K562 (cell line): ENCODE data around the gene RAD50. TPM values are rescaled to one million over a fixed set of nuclear protein-coding genes. Genes with fewer than 3 reads are reported as not detected.

Experiments used
- ADNP ChIP-seq: fragments of 200-800 bp; sonication (Bioruptor generic); IDR thresholded peaks from 2 replicates; pipeline ENCODE4 v1.6.1; 2016; ENCODE audit warnings: missing genetic modification characterization, missing compliant biosample characterization
- ARID1B ChIP-seq: fragments of 450-650 bp; IDR thresholded peaks from 2 replicates; pipeline ENCODE4 v1.6.1; 2016; ENCODE audit warnings: antibody characterized with exemption, mild to moderate bottlenecking, inconsistent platforms
- ASH1L ChIP-seq: fragments of 450-650 bp; IDR thresholded peaks from 2 replicates; pipeline ENCODE4 v1.6.1; 2018; ENCODE audit warnings: borderline replicate concordance, mild to moderate bottlenecking, low read depth; ENCODE audit not compliant: partially characterized antibody
- ATF4 ChIP-seq: fragments of 450-650 bp; formaldehyde crosslinking; IDR thresholded peaks from 2 replicates; pipeline ENCODE4 v1.4.0; 2022; ENCODE audit warnings: mild to moderate bottlenecking, moderate library complexity
- CBFB ChIP-seq: sonication (generic); formaldehyde crosslinking; IDR thresholded peaks from 2 replicates; pipeline ENCODE4 v1.4.0; 2020; ENCODE audit warnings: mild to moderate bottlenecking, missing genetic modification reagents
- CBX3 ChIP-seq, 2 experiments: IDR thresholded peaks; 1 replicate in 1 of 2; 2 replicates in 1 of 2; pipeline ENCODE4 v1.6.1; 2012; ENCODE audit warnings: inconsistent platforms in 2 of 2, low read length in 2 of 2, borderline replicate concordance in 1 of 2, control low read depth in 1 of 2
- CCNT2 ChIP-seq: IDR thresholded peaks from 2 replicates; pipeline ENCODE4 v1.6.1; 2011; ENCODE audit warnings: borderline replicate concordance, low read depth, mild to moderate bottlenecking, moderate library complexity, mixed read lengths, low read length; ENCODE audit not compliant: insufficient read length; ENCODE audit errors: extremely low read depth
- CHD4 ChIP-seq: fragments of 200-600 bp; sonication (generic); IDR thresholded peaks from 3 replicates; pipeline ENCODE4 v1.6.1; 2012; ENCODE audit warnings: low read depth, mild to moderate bottlenecking, mixed read lengths, low read length, inconsistent platforms; ENCODE audit not compliant: insufficient read depth, insufficient replicate concordance, poor library complexity, severe bottlenecking
- DNMT1 ChIP-seq: fragments of 450-650 bp; IDR thresholded peaks from 2 replicates; pipeline ENCODE4 v1.6.1; 2016; ENCODE audit warnings: antibody characterized with exemption, mild to moderate bottlenecking
- EP300 ChIP-seq: IDR thresholded peaks from 2 replicates; pipeline ENCODE4 v1.6.1; 2012; ENCODE audit warnings: low read length, improper control_type of control experiment
- FIP1L1 ChIP-seq: fragments of 200-400 bp; formaldehyde crosslinking; IDR thresholded peaks from 2 replicates; pipeline ENCODE4 v1.6.1; 2018; ENCODE audit warnings: mild to moderate bottlenecking, low read depth, low read length; ENCODE audit not compliant: poor library complexity, severe bottlenecking
- FOXK1 ChIP-seq: sonication (generic); formaldehyde crosslinking; IDR thresholded peaks from 2 replicates; pipeline ENCODE4 v1.8.0; 2022; ENCODE audit warnings: missing genetic modification reagents, mild to moderate bottlenecking, borderline replicate concordance
- HDAC6 ChIP-seq: IDR thresholded peaks from 2 replicates; pipeline ENCODE4 v1.6.1; 2012; ENCODE audit warnings: low read depth, mild to moderate bottlenecking, control low read depth, inconsistent platforms, low read length, moderate library complexity
- HEY1 ChIP-seq: fragments of 250-450 bp; sonication (Bioruptor Pico); IDR thresholded peaks from 2 replicates; pipeline ENCODE4 v1.5.0; 2020; ENCODE audit warnings: mild to moderate bottlenecking, moderate library complexity, borderline replicate concordance
- HMG20B ChIP-seq: fragments of 250-450 bp; sonication (Bioruptor Pico); IDR thresholded peaks from 2 replicates; pipeline ENCODE4 v1.5.0; 2021; ENCODE audit warnings: mild to moderate bottlenecking
- HOXB6 ChIP-seq: fragments of 250-450 bp; sonication (Bioruptor Pico); IDR thresholded peaks from 2 replicates; pipeline ENCODE4 v1.5.1; 2022; ENCODE audit warnings: mild to moderate bottlenecking, borderline replicate concordance
- MEIS2 ChIP-seq: fragments of 450-650 bp; IDR thresholded peaks from 2 replicates; pipeline ENCODE4 v1.6.1; 2014; ENCODE audit warnings: mild to moderate bottlenecking; ENCODE audit not compliant: partially characterized antibody
- NBN ChIP-seq: fragments of 450-650 bp; IDR thresholded peaks from 2 replicates; pipeline ENCODE4 v1.6.1; 2016; ENCODE audit warnings: low read depth, mild to moderate bottlenecking
- NCOA4 ChIP-seq: fragments of 450-650 bp; IDR thresholded peaks from 2 replicates; pipeline ENCODE4 v1.6.1; 2018; ENCODE audit warnings: mild to moderate bottlenecking; ENCODE audit not compliant: partially characterized antibody
- PPARD ChIP-seq: fragments of 250-450 bp; sonication (Bioruptor Pico); IDR thresholded peaks from 2 replicates; pipeline ENCODE4 v1.8.0; 2022; ENCODE audit warnings: inconsistent platforms, mild to moderate bottlenecking, moderate library complexity
- SAFB2 ChIP-seq: fragments of 200-400 bp; formaldehyde crosslinking; IDR thresholded peaks from 2 replicates; pipeline ENCODE4 v1.6.1; 2018; ENCODE audit warnings: borderline replicate concordance, low read length, low read depth, moderate library complexity; ENCODE audit not compliant: severe bottlenecking
- SNRNP70 ChIP-seq: fragments of 200-400 bp; formaldehyde crosslinking; optimal IDR thresholded peaks from 2 replicates; pipeline ENCODE3; 2017; ENCODE audit warnings: low read depth, low read length
- SRSF7 ChIP-seq: fragments of 200-400 bp; formaldehyde crosslinking; optimal IDR thresholded peaks from 2 replicates; pipeline ENCODE3; 2017; ENCODE audit warnings: mild to moderate bottlenecking, low read depth, low read length
- STAT5A ChIP-seq: IDR thresholded peaks from 2 replicates; pipeline ENCODE4 v1.6.1; 2012; ENCODE audit warnings: low read length, inconsistent platforms, borderline replicate concordance
- ZNF143 ChIP-seq: sonication (generic); formaldehyde crosslinking; IDR thresholded peaks from 2 replicates; pipeline ENCODE4 v1.9.0; 2022; ENCODE audit warnings: mild to moderate bottlenecking, missing genetic modification reagents
- ZNF324 ChIP-seq: fragments of 250-450 bp; sonication (Bioruptor Pico); IDR thresholded peaks from 2 replicates; pipeline ENCODE4 v1.4.0; 2020; ENCODE audit warnings: mild to moderate bottlenecking
- ZNF644 ChIP-seq: fragments of 200-800 bp; sonication (Bioruptor generic); IDR thresholded peaks from 2 replicates; pipeline ENCODE4 v1.6.1; 2016; ENCODE audit warnings: low read depth, missing genetic modification characterization, missing compliant biosample characterization
- ZNF707 ChIP-seq: fragments of 250-450 bp; sonication (Bioruptor Pico); conservative IDR thresholded peaks from 2 replicates; pipeline ENCODE4 v1.8.0; 2022; ENCODE audit warnings: inconsistent platforms, mild to moderate bottlenecking, moderate library complexity
- polyA plus RNA-seq, 8 experiments: library from polyadenylated mRNA; depleted of rRNA in 4 of 8; stranded (reverse) in 5 of 8; unstranded in 3 of 8; fragments of >200 nt; fragmentation: Nextera tagmentation in 2 of 8; fragmentation: Illumina TruSeq in 1 of 8; extraction: Ambion mirVana in 2 of 8; extraction: Trizol in 1 of 8; gene quantifications; 2 replicates each; pipeline versions ENCODE4 v1.2.1 to v1.2.3, GENCODE V29; 2011 to 2014; ENCODE audit warnings: inconsistent platforms in 1 of 8, missing spikeins in 1 of 8
- total RNA-seq, 7 experiments: library from RNA; depleted of rRNA in 6 of 7; stranded (reverse); fragments of >200 nt in 6 of 7; fragmentation: Illumina TruSeq in 2 of 7; extraction: Trizol in 2 of 7; gene quantifications; 2 replicates each; pipeline versions ENCODE4 v1.2.1 to v1.2.3, GENCODE V29; 2011 to 2021; ENCODE audit warnings: low replicate concordance in 1 of 7

RAD50 gene
- total and polyA plus RNA-seq, 9 of the 15 experiments (the other 6 are each of a cell fraction or from before 2014, with no cell fraction given) = 15.3 to 74.2 (median 44.1) TPM

DNA sequence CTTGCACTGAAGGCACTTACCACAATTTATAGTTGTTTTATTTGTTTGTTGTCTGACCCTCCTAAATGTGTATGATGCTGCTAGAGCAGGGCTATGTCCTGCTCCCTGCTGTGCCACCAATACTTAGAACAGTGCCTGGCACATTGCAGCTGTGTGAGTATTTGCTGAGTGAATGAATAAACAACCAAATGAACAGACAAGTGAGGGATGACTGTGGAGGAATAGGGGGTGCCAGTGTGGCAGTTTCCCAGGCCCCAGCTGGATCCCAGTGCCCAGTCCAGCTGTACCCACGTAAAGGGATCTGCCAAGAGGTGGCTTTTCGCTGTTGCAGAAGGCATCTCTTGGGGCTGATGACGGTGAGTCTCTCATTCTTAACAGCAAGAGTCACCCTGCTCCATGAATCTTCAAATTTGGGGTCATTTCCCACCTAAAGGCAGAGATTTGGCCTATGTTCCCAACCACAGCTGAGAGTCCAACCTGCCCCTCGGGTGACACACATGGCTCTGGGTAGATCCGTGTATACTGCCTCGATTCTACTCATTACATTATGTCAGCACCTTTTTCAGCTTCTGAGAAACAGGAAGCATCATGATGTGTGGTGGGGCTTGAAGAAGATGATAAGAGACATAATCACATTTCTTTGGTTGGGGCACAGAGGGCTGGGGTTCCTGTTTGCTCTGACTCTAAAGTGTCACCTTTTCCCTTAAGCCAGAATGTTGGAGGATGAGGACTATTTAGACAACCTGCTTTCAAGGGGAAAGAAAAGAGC, 27.7 kb upstream of the RAD50 start (continued):
- TF ChIP-seq CCNT2 = no peak
- no peak for TF ChIP-seq HMG20B
- TF ChIP-seq EP300 = peak; percentile 58; the same call in 1 of the 2 replicates
- no peak for TF ChIP-seq CBX3 (IDR thresholded peaks at IDR 0.05; ENCODE audit: borderline replicate concordance in 1 of 2, low read length in 2 of 2)
- TF ChIP-seq SRSF7 = no peak
- no peak for TF ChIP-seq CBFB (CRISPR knock-in tag)
- no peak for TF ChIP-seq PPARD (CRISPR knock-in tag)
- TF ChIP-seq NBN = no peak
- TF ChIP-seq ZNF143 (CRISPR knock-in tag) = no peak
- TF ChIP-seq ZNF644 (tag) = no peak
- TF ChIP-seq ATF4 (CRISPR knock-in tag) = no peak
- no peak for TF ChIP-seq SAFB2
- TF ChIP-seq HDAC6 = no peak
- TF ChIP-seq FIP1L1 = no peak
- TF ChIP-seq ASH1L = no peak
- TF ChIP-seq FOXK1 = no peak
- TF ChIP-seq CHD4 = no peak
- TF ChIP-seq NCOA4 = no peak
- no peak for TF ChIP-seq DNMT1
- no peak for TF ChIP-seq SNRNP70
- TF ChIP-seq ZNF324 = no peak
- TF ChIP-seq HOXB6 (CRISPR knock-in tag) = no peak
- no peak for TF ChIP-seq ADNP (tag)
- peak; percentile 75 for TF ChIP-seq ARID1B
- no peak for TF ChIP-seq HEY1 (CRISPR knock-in tag)
- TF ChIP-seq MEIS2 = peak; percentile 70
- TF ChIP-seq STAT5A = peak; percentile 56
- no peak for TF ChIP-seq ZNF707
